ENCODE data around the gene PPIA.
"Not testable (repeated sequence)": the region's sequence is repeated elsewhere in the genome, so short reads cannot be mapped to it uniquely, and the experiment has no call there.

Gene PPIA

GRCh38 chr7:44798649-44799305 lies 2.3 kb downstream of the PPIA start:
- ChIA-PET CTCF (interaction anchor here (0.6 to 2.0 kb wide), 12 partner anchors 15 to 337 kb away, joined by 3 to 9 read pairs (median 4); no protein-coding TSS in a partner anchor), POLR2A (interaction anchor here (0.6 to 1.3 kb wide), 6 partner anchors 11 to 337 kb away, joined by 3 to 5 read pairs (median 3); partner anchors contain the start of gene OGDH)
- no peak for DNase-seq (ENCODE audit: low read depth, low spot score)
- peak overlapping the region; percentile 96 for H3K4me3 ChIP-seq (ENCODE audit: low read depth, low read length)
- TF ChIP-seq CTCF (IDR thresholded peaks at IDR 0.05; ENCODE audit: insufficient read depth, low read length, missing control alignments): no peak

GRCh38 chr7:44799939-44800338 lies 3.5 kb downstream of the PPIA start:
- no peak overlapping the region for H3K4me3 ChIP-seq (ENCODE audit: low read depth, low read length)
- POLR2A ChIA-PET: interaction anchor here (0.7 kb wide), 1 partner anchor 48 kb away, joined by 7 read pairs; no protein-coding TSS in a partner anchor
- CTCF ChIA-PET: interaction anchor here (1.3 kb wide), 1 partner anchor 211 kb away, joined by 3 read pairs; no protein-coding TSS in a partner anchor
- no peak for TF ChIP-seq CTCF (IDR thresholded peaks at IDR 0.05; ENCODE audit: insufficient read depth, low read length, missing control alignments)
- no peak for DNase-seq (ENCODE audit: low read depth, low spot score)

- no peak for TF ChIP-seq CTCF (IDR thresholded peaks at IDR 0.05; ENCODE audit: insufficient read depth, low read length, missing control alignments)
- POLR2A ChIA-PET: interaction anchor here (0.6 to 1.2 kb wide), 2 partner anchors 10 to 219 kb away, joined by 3 read pairs; no protein-coding TSS in a partner anchor
- DNase-seq (ENCODE audit: low read depth, low spot score): no peak
Measured at GRCh38 chr7:44801890-44802289, 5.4 kb downstream of the PPIA start.

GRCh38 chr7:44802418-44803025 lies 6.0 kb downstream of the PPIA start:
- DNase-seq (ENCODE audit: low read depth, low spot score): no peak
- CTCF ChIA-PET: interaction anchor here (0.6 to 1.2 kb wide), 3 partner anchors 43 to 334 kb away, joined by 3 read pairs; no protein-coding TSS in a partner anchor
- H3K4me3 ChIP-seq (ENCODE audit: low read depth, low read length): no peak overlapping the region
- no peak for TF ChIP-seq CTCF (IDR thresholded peaks at IDR 0.05; ENCODE audit: insufficient read depth, low read length, missing control alignments)
- POLR2A ChIA-PET: interaction anchor here (0.6 to 1.2 kb wide), 2 partner anchors 11 to 220 kb away, joined by 3 read pairs; no protein-coding TSS in a partner anchor

More at GRCh38 chr7:44801890-44802289, 5.4 kb downstream of the PPIA start:
- CTCF ChIA-PET: interaction anchor here (0.9 to 1.2 kb wide), 3 partner anchors 18 to 334 kb away, joined by 3 read pairs; no protein-coding TSS in a partner anchor
- H3K4me3 ChIP-seq (ENCODE audit: low read depth, low read length): no peak overlapping the region

GRCh38 chr7:44803828-44804519 lies 7.5 kb downstream of the PPIA start:
- DNase-seq (ENCODE audit: low read depth, low spot score); H3K4me3 ChIP-seq (ENCODE audit: low read depth, low read length); CTCF ChIA-PET: not testable (repeated sequence)
- POLR2A ChIA-PET: interaction anchor here (1.3 kb wide), 1 partner anchor 20 kb away, joined by 4 read pairs; no protein-coding TSS in a partner anchor

GRCh38 chr7:44805950-44806349 lies 9.5 kb downstream of the PPIA start:
- no peak for TF ChIP-seq CTCF (IDR thresholded peaks at IDR 0.05; ENCODE audit: insufficient read depth, low read length, missing control alignments)
- POLR2A ChIA-PET: interaction anchor here (1.2 kb wide), 2 partner anchors 9 to 42 kb away, joined by 4 to 6 read pairs; partner anchors contain the start of genes H2AZ2 and PPIA
- no peak overlapping the region for H3K4me3 ChIP-seq (ENCODE audit: low read depth, low read length)
- CTCF ChIA-PET: no interaction called here
- no peak for DNase-seq (ENCODE audit: low read depth, low spot score)

Measured in AG04449 (cell line).